CD14-positive monocyte (primary cell): ENCODE measurements around the gene KIAA0513. TPM values are rescaled to one million over a fixed set of nuclear protein-coding genes. Genes with fewer than 3 reads are reported as not detected.
A peak's percentile ranks its signal among the peaks of the same experiment; 100 is the strongest.

Experiments
- DNase-seq, 3 donors: peaks; one replicate each; pipeline ENCODE4 v3.0.0-alpha.2; 2011 to 2022
- H2AFZ ChIP-seq: 2 replicates; pipeline ENCODE4 v1.6.0; 2012; ENCODE audit warnings: mild to moderate bottlenecking, low read depth, low read length, inconsistent platforms; ENCODE audit not compliant: insufficient read depth, poor library complexity, severe bottlenecking
- H3K27ac ChIP-seq, 2 donors: 1 replicate in 1 of 2; 2 replicates in 1 of 2; pipeline ENCODE4 v1.5.1; 2012 to 2013; ENCODE audit warnings: low read length in 2 of 2, control low read depth in 1 of 2, inconsistent platforms in 1 of 2, low read depth in 1 of 2, mild to moderate bottlenecking in 1 of 2
- H3K27me3 ChIP-seq, 2 donors: one replicate each; pipeline versions ENCODE4 v1.6.0 to v1.6.1; 2011 to 2013; ENCODE audit warnings: low read length in 2 of 2; ENCODE audit not compliant: control insufficient read depth in 2 of 2, insufficient read depth in 2 of 2
- H3K36me3 ChIP-seq, 2 donors: replicated peaks in 1 of 2; 1 replicate in 1 of 2; 2 replicates in 1 of 2; pipeline versions ENCODE4 v1.5.1 to v1.6.1; 2012 to 2013; ENCODE audit warnings: low read length in 2 of 2, control low read depth in 1 of 2, inconsistent platforms in 1 of 2, mild to moderate bottlenecking in 1 of 2; ENCODE audit not compliant: insufficient read depth in 2 of 2, control insufficient read depth in 1 of 2
- H3K4me1 ChIP-seq, 2 donors: 1 replicate in 1 of 2; 2 replicates in 1 of 2; pipeline versions ENCODE4 v1.5.1 to v1.6.1; 2012 to 2013; ENCODE audit warnings: low read length in 2 of 2, control low read depth in 1 of 2, inconsistent platforms in 1 of 2, mild to moderate bottlenecking in 1 of 2, moderate library complexity in 1 of 2; ENCODE audit not compliant: insufficient read depth in 2 of 2, control insufficient read depth in 1 of 2
- H3K4me2 ChIP-seq: replicated peaks from 2 replicates; pipeline ENCODE3; 2012; ENCODE audit warnings: low read length, moderate library complexity, mild to moderate bottlenecking; ENCODE audit not compliant: poor library complexity, severe bottlenecking; ENCODE audit errors: extremely low read depth
- H3K4me3 ChIP-seq, 3 experiments: fragments of 200-600 bp in 1 of 3; sonication (generic) in 1 of 3; replicated peaks in 1 of 3; 1 replicate in 2 of 3; 2 replicates in 1 of 3; pipeline ENCODE4 v1.5.1; 2011 to 2013; ENCODE audit warnings: low read length in 3 of 3, mild to moderate bottlenecking in 3 of 3, control low read depth in 2 of 3, low read depth in 2 of 3, inconsistent platforms in 1 of 3, moderate library complexity in 1 of 3
- H3K79me2 ChIP-seq: 2 replicates; pipeline ENCODE4 v1.6.0; 2012; ENCODE audit warnings: mild to moderate bottlenecking, control low read depth, inconsistent platforms, low read length, moderate library complexity; ENCODE audit not compliant: insufficient read depth
- H3K9ac ChIP-seq: 2 replicates; pipeline ENCODE4 v1.6.0; 2017; ENCODE audit warnings: low read length, mild to moderate bottlenecking; ENCODE audit not compliant: insufficient read depth, poor library complexity, severe bottlenecking
- H3K9me3 ChIP-seq, 2 donors: replicated peaks in 1 of 2; 1 replicate in 1 of 2; 2 replicates in 1 of 2; pipeline versions ENCODE4 v1.5.1 to v1.6.1; 2012 to 2013; ENCODE audit warnings: low read length in 2 of 2, control low read depth in 1 of 2; ENCODE audit not compliant: control insufficient read depth in 1 of 2, insufficient read depth in 1 of 2
- H4K20me1 ChIP-seq: 2 replicates; pipeline ENCODE4 v1.6.0; 2012; ENCODE audit warnings: mild to moderate bottlenecking, low read length, control low read depth, moderate library complexity; ENCODE audit not compliant: insufficient read depth
- H3K27ac Mint-ChIP-seq, 7 donors: one replicate each; pipeline ENCODE4 v1.8.0; 2020; ENCODE audit warnings: mild to moderate bottlenecking in 7 of 7, mixed read lengths in 7 of 7, moderate library complexity in 6 of 7, inconsistent platforms in 2 of 7
- H3K27me3 Mint-ChIP-seq, 3 donors: one replicate each; pipeline ENCODE4 v1.8.0; 2021 to 2022; ENCODE audit warnings: low read depth in 3 of 3, mild to moderate bottlenecking in 3 of 3, mixed read lengths in 3 of 3, moderate library complexity in 3 of 3, inconsistent platforms in 1 of 3
- H3K36me3 Mint-ChIP-seq, 2 donors: one replicate each; pipeline ENCODE4 v1.8.0; 2020; ENCODE audit warnings: mixed read lengths in 2 of 2, inconsistent platforms in 1 of 2, mild to moderate bottlenecking in 1 of 2
- H3K4me1 Mint-ChIP-seq: one replicate; pipeline ENCODE4 v1.8.0; 2020; ENCODE audit warnings: mild to moderate bottlenecking, mixed read lengths
- H3K4me3 Mint-ChIP-seq, 2 donors: one replicate each; pipeline ENCODE4 v1.8.0; 2020; ENCODE audit warnings: mild to moderate bottlenecking in 2 of 2, mixed read lengths in 2 of 2, moderate library complexity in 1 of 2
- H3K9me3 Mint-ChIP-seq, 7 donors: one replicate each; pipeline ENCODE4 v1.8.0; 2020 to 2022; ENCODE audit warnings: mixed read lengths in 7 of 7, mild to moderate bottlenecking in 6 of 7, moderate library complexity in 6 of 7, inconsistent platforms in 2 of 7
- CTCF ChIP-seq: fragments of 200-600 bp; IDR thresholded peaks from one replicate; pipeline ENCODE4 v1.8.0; 2022; ENCODE audit warnings: antibody characterized with exemption, mild to moderate bottlenecking
- whole genome bisulfite sequencing: methylation state at CpG from one replicate; pipeline ENCODE4 v1.1.5; 2013; ENCODE audit warnings: missing lambda C conversion rate; ENCODE audit not compliant: insufficient coverage; 5-methylcytosine and 5-hydroxymethylcytosine counted together
- intact Hi-C, 2 donors: fragments of 100-400 bp; cut with micrococcal nuclease; formaldehyde crosslinking; loops; one replicate each; pipeline versions ENCODE4 v1.15.0 to v1.15.1; 2023
- polyA plus RNA-seq, 3 donors: library from polyadenylated mRNA; depleted of rRNA in 1 of 3; unstranded in 2 of 3; stranded (reverse) in 1 of 3; fragments of 300-500 nt in 2 of 3; fragments of >200 nt in 1 of 3; fragmentation: Illumina TruSeq in 2 of 3; gene quantifications; 1 replicate in 2 of 3; 2 replicates in 1 of 3; pipeline ENCODE4 v1.2.3, GENCODE V29; 2012 to 2021

KIAA0513 gene
- polyA plus RNA-seq, 3 donors = 21.4 to 77.5 (median 32.7) TPM

- no peak overlapping the region for H2AFZ ChIP-seq
- Mint-ChIP-seq H3K4me3 (peak overlapping the region in 1 of 2 donors; percentile 49), H3K4me1 (peaks cover 28% of the 10 kb centered on the region), H3K36me3 (peaks cover 77 to 98% of the 10 kb centered on the region in 2 donors), H3K9me3 (peaks cover 0 to 3% (median 1%) of the 10 kb centered on the region in 7 donors), H3K27ac (peak overlapping the region in 3 of 7 donors; percentile 37 to 56 (median 50)), H3K27me3 (peaks cover 0 to 3% (median 3%) of the 10 kb centered on the region in 3 donors)
- H3K9me3 ChIP-seq = no peaks in the 10 kb centered on the region
- WGBS = 11% methylated on average over 28 of the region's 33 CpGs
- no peak for DNase-seq
- peak overlapping the region; percentile 36 for H3K4me2 ChIP-seq
- H3K9ac ChIP-seq = peak overlapping the region; percentile 6
- H4K20me1 ChIP-seq = peaks cover 78% of the 10 kb centered on the region
- H3K4me3 ChIP-seq = no peak overlapping the region
- H3K4me1 ChIP-seq = peaks cover 29 to 38% of the 10 kb centered on the region in 2 donors
- no peak for TF ChIP-seq CTCF
- H3K79me2 ChIP-seq = no peaks in the 10 kb centered on the region
- H3K36me3 ChIP-seq = peaks cover 76 to 85% of the 10 kb centered on the region in 2 donors
- H3K27ac ChIP-seq = no peak overlapping the region
- no peaks in the 10 kb centered on the region for H3K27me3 ChIP-seq
- intact Hi-C loops = loop anchor here (10.0 kb wide), 2 partner anchors 48 to 328 kb away; no protein-coding TSS in a partner anchor
Observed at GRCh38 chr16:85082173-85083050, 54.8 kb downstream of the KIAA0513 start.

- peaks cover 29% of the 10 kb centered on the region for H3K4me1 Mint-ChIP-seq
- H3K27me3 Mint-ChIP-seq = peaks cover under 1 to 3% (median 3%) of the 10 kb centered on the region in 3 donors
- peaks cover 77 to 98% of the 10 kb centered on the region in 2 donors for H3K36me3 Mint-ChIP-seq
- H3K27ac Mint-ChIP-seq = peak overlapping the region in 3 of 7 donors; percentile 21 to 57 (median 37)
- no peak for DNase-seq
- peaks cover 25 to 32% of the 10 kb centered on the region in 2 donors for H3K4me1 ChIP-seq
- H2AFZ ChIP-seq = no peak overlapping the region
- intact Hi-C loops = loop anchor here (10.0 kb wide), 2 partner anchors 48 to 328 kb away; no protein-coding TSS in a partner anchor
- no peaks in the 10 kb centered on the region for H3K27me3 ChIP-seq
- peak overlapping the region in 1 of 2 donors; percentile 49 for H3K4me3 Mint-ChIP-seq
- H3K79me2 ChIP-seq = no peaks in the 10 kb centered on the region
- H3K4me2 ChIP-seq = peak overlapping the region; percentile 13
- TF ChIP-seq CTCF = no peak
- peaks cover 76 to 85% of the 10 kb centered on the region in 2 donors for H3K36me3 ChIP-seq
- peak overlapping the region; percentile 6 for H3K9ac ChIP-seq
- H3K4me3 ChIP-seq = no peak overlapping the region
- no peaks in the 10 kb centered on the region for H3K9me3 ChIP-seq
- H4K20me1 ChIP-seq = peaks cover 78% of the 10 kb centered on the region
- peaks cover 0 to 3% (median 1%) of the 10 kb centered on the region in 7 donors for H3K9me3 Mint-ChIP-seq
- 0% methylated on average over 5 of the region's 13 CpGs for WGBS
- H3K27ac ChIP-seq = peak overlapping the region in 1 of 2 donors; percentile 9
Observed at GRCh38 chr16:85083051-85083639, 55.5 kb downstream of the KIAA0513 start.
